T-helper 1 cell treated with Interleukin-12 subunit alpha and Interleukin-12 subunit beta and Interleukin-4 antibody, amounts not matched to agents 30 μg/mL and 1 μg/mL, for 36 hours (primary cell): Measurements from ENCODE around the gene SNAP47.

Experiments
- H3K27ac Mint-ChIP-seq: one replicate; pipeline ENCODE4 v1.8.0; 2021; ENCODE audit warnings: mild to moderate bottlenecking, mixed read lengths
- H3K27me3 Mint-ChIP-seq: one replicate; pipeline ENCODE4 v1.8.0; 2021; ENCODE audit warnings: low read depth, mixed read lengths
- H3K36me3 Mint-ChIP-seq: one replicate; pipeline ENCODE4 v1.8.0; 2021; ENCODE audit warnings: low read depth, mixed read lengths
- H3K4me1 Mint-ChIP-seq: one replicate; pipeline ENCODE4 v1.8.0; 2021; ENCODE audit warnings: low read depth, mixed read lengths
- H3K4me3 Mint-ChIP-seq: one replicate; pipeline ENCODE4 v1.8.0; 2021; ENCODE audit warnings: mild to moderate bottlenecking, moderate library complexity, mixed read lengths
- H3K9me3 Mint-ChIP-seq: one replicate; pipeline ENCODE4 v1.8.0; 2021; ENCODE audit warnings: mixed read lengths

The SNAP47 gene

GRCh38 chr1:227796359-227796915 is 61.2 kb downstream of the SNAP47 start:
- Mint-ChIP-seq H3K4me1 (peaks cover 2% of the 10 kb centered on the region), H3K27me3 (peaks cover 4% of the 10 kb centered on the region), H3K36me3 (no peaks in the 10 kb centered on the region), H3K27ac (no peak overlapping the region), H3K4me3 (no peak overlapping the region), H3K9me3 (no peaks in the 10 kb centered on the region)

GRCh38 chr1:227797144-227797543 is 61.9 kb downstream of the SNAP47 start:
- H3K4me1 Mint-ChIP-seq: no peaks in the 10 kb centered on the region
- H3K4me3 Mint-ChIP-seq: no peak overlapping the region
- H3K9me3 Mint-ChIP-seq: no peaks in the 10 kb centered on the region
- H3K27me3 Mint-ChIP-seq: peaks cover 5% of the 10 kb centered on the region
- H3K36me3 Mint-ChIP-seq: no peaks in the 10 kb centered on the region
- H3K27ac Mint-ChIP-seq: no peak overlapping the region

GRCh38 chr1:227797625-227798024 is 62.4 kb downstream of the SNAP47 start:
- no peaks in the 10 kb centered on the region for H3K36me3 Mint-ChIP-seq
- peaks cover 8% of the 10 kb centered on the region for H3K27me3 Mint-ChIP-seq
- no peaks in the 10 kb centered on the region for H3K9me3 Mint-ChIP-seq
- no peak overlapping the region for H3K4me3 Mint-ChIP-seq
- no peak overlapping the region for H3K27ac Mint-ChIP-seq
- H3K4me1 Mint-ChIP-seq: no peaks in the 10 kb centered on the region

- no peaks in the 10 kb centered on the region for H3K4me1 Mint-ChIP-seq
- H3K27me3 Mint-ChIP-seq: peaks cover 13% of the 10 kb centered on the region
- H3K36me3 Mint-ChIP-seq: no peaks in the 10 kb centered on the region
- no peaks in the 10 kb centered on the region for H3K9me3 Mint-ChIP-seq
- H3K27ac Mint-ChIP-seq: no peak overlapping the region
- no peak overlapping the region for H3K4me3 Mint-ChIP-seq
Observed at GRCh38 chr1:227798078-227798802, 63.0 kb downstream of the SNAP47 start.

- no peaks in the 10 kb centered on the region for H3K9me3 Mint-ChIP-seq
- no peak overlapping the region for H3K27ac Mint-ChIP-seq
- peaks cover 25% of the 10 kb centered on the region for H3K27me3 Mint-ChIP-seq
- no peak overlapping the region for H3K4me3 Mint-ChIP-seq
- no peaks in the 10 kb centered on the region for H3K4me1 Mint-ChIP-seq
- H3K36me3 Mint-ChIP-seq: no peaks in the 10 kb centered on the region
Observed at GRCh38 chr1:227799756-227800155, 64.5 kb downstream of the SNAP47 start.

GRCh38 chr1:227803933-227804332 is 68.7 kb downstream of the SNAP47 start:
- Mint-ChIP-seq H3K9me3 (peaks cover 8% of the 10 kb centered on the region), H3K27ac (no peak overlapping the region), H3K4me1 (peaks cover 2% of the 10 kb centered on the region), H3K4me3 (no peak overlapping the region), H3K36me3 (no peaks in the 10 kb centered on the region), H3K27me3 (peaks cover 26% of the 10 kb centered on the region)

GRCh38 chr1:227805606-227806197 is 70.5 kb downstream of the SNAP47 start:
- peaks cover 20% of the 10 kb centered on the region for H3K9me3 Mint-ChIP-seq
- no peak overlapping the region for H3K27ac Mint-ChIP-seq
- H3K4me3 Mint-ChIP-seq: no peak overlapping the region
- peaks cover 22% of the 10 kb centered on the region for H3K27me3 Mint-ChIP-seq
- peaks cover 4% of the 10 kb centered on the region for H3K4me1 Mint-ChIP-seq
- H3K36me3 Mint-ChIP-seq: no peaks in the 10 kb centered on the region

GRCh38 chr1:227808566-227808965 is 73.3 kb downstream of the SNAP47 start:
- peaks cover 10% of the 10 kb centered on the region for H3K27me3 Mint-ChIP-seq
- H3K36me3 Mint-ChIP-seq: no peaks in the 10 kb centered on the region
- H3K27ac Mint-ChIP-seq: no peak overlapping the region
- peaks cover 4% of the 10 kb centered on the region for H3K4me1 Mint-ChIP-seq
- no peak overlapping the region for H3K4me3 Mint-ChIP-seq
- peaks cover 35% of the 10 kb centered on the region for H3K9me3 Mint-ChIP-seq

GRCh38 chr1:227809026-227809425 is 73.8 kb downstream of the SNAP47 start:
- H3K4me1 Mint-ChIP-seq: peaks cover 4% of the 10 kb centered on the region

GRCh38 chr1:227813962-227814361 is 78.7 kb downstream of the SNAP47 start:
- no peaks in the 10 kb centered on the region for H3K27me3 Mint-ChIP-seq

More at GRCh38 chr1:227809026-227809425, 73.8 kb downstream of the SNAP47 start:
- H3K4me3 Mint-ChIP-seq: no peak overlapping the region
- H3K36me3 Mint-ChIP-seq: no peaks in the 10 kb centered on the region
- no peak overlapping the region for H3K27ac Mint-ChIP-seq
- peaks cover 8% of the 10 kb centered on the region for H3K27me3 Mint-ChIP-seq
- H3K9me3 Mint-ChIP-seq: peaks cover 36% of the 10 kb centered on the region

GRCh38 chr1:227815468-227816409 is 80.5 kb downstream of the SNAP47 start, which contains the start of gene PRSS38:
Gene PRSS38, plus strand, starts transcription at chr1:227815675. Its CDS starts 42 bp downstream, at chr1:227815717.
- Mint-ChIP-seq H3K27ac (no peak within 1 kb of the TSS), H3K4me3 (no peak within 1 kb of the TSS), H3K36me3 (peaks cover 2% of the 10 kb centered on the region), H3K4me1 (no peaks in the 10 kb centered on the region), H3K9me3 (peaks cover 29% of the 10 kb centered on the region), H3K27me3 (no peaks in the 10 kb centered on the region)

More at GRCh38 chr1:227813962-227814361, 78.7 kb downstream of the SNAP47 start:
- H3K4me1 Mint-ChIP-seq: peaks cover 2% of the 10 kb centered on the region
- H3K36me3 Mint-ChIP-seq: peaks cover 2% of the 10 kb centered on the region
- no peak overlapping the region for H3K4me3 Mint-ChIP-seq
- no peak overlapping the region for H3K27ac Mint-ChIP-seq
- H3K9me3 Mint-ChIP-seq: peaks cover 40% of the 10 kb centered on the region

- H3K27me3 Mint-ChIP-seq: no peaks in the 10 kb centered on the region
- H3K4me3 Mint-ChIP-seq: no peak overlapping the region
- H3K36me3 Mint-ChIP-seq: peaks cover 2% of the 10 kb centered on the region
- H3K9me3 Mint-ChIP-seq: peaks cover 37% of the 10 kb centered on the region
- no peak overlapping the region for H3K27ac Mint-ChIP-seq
- H3K4me1 Mint-ChIP-seq: no peaks in the 10 kb centered on the region
Observed at GRCh38 chr1:227816750-227817446, 81.7 kb downstream of the SNAP47 start.

GRCh38 chr1:227823537-227823936 is 88.3 kb downstream of the SNAP47 start:
- Mint-ChIP-seq H3K9me3 (peaks cover 34% of the 10 kb centered on the region), H3K27ac (no peak overlapping the region), H3K4me3 (no peak overlapping the region), H3K27me3 (peaks cover 6% of the 10 kb centered on the region), H3K4me1 (no peaks in the 10 kb centered on the region), H3K36me3 (no peaks in the 10 kb centered on the region)

GRCh38 chr1:227824204-227824603 is 89.0 kb downstream of the SNAP47 start:
- Mint-ChIP-seq H3K27me3 (peaks cover 6% of the 10 kb centered on the region), H3K9me3 (peaks cover 34% of the 10 kb centered on the region), H3K4me1 (no peaks in the 10 kb centered on the region), H3K36me3 (no peaks in the 10 kb centered on the region), H3K27ac (no peak overlapping the region), H3K4me3 (no peak overlapping the region)
